Right hindlimb (tissue), 1 donor: ENCODE data around the gene PGLYRP2.

Experiments used
- DNase-seq: peaks from one replicate; pipeline ENCODE4 v3.0.0-alpha.2; 2018

PGLYRP2 gene

GRCh38 chr19:15453906-15454860 lies 25.1 kb downstream of the PGLYRP2 start:
- DNase-seq, result no peak

- DNase-seq, result no peak
Observed at GRCh38 chr19:15453091-15453578, 26.2 kb downstream of the PGLYRP2 start.

GRCh38 chr19:15452111-15453047 lies 26.9 kb downstream of the PGLYRP2 start:
- peak; percentile 90 for DNase-seq

GRCh38 chr19:15450528-15450890 lies 28.8 kb downstream of the PGLYRP2 start:
- no peak for DNase-seq

- peak; percentile 91 for DNase-seq
Observed at GRCh38 chr19:15449620-15450527, 29.4 kb downstream of the PGLYRP2 start, which contains the start of gene WIZ. WIZ (minus strand) TSS chr19:15449956; CDS start chr19:15448307, 1,649 bp downstream.

- no peak for DNase-seq
Observed at GRCh38 chr19:15448778-15449619, 30.3 kb downstream of the PGLYRP2 start.

GRCh38 chr19:15448044-15448777 lies 31.1 kb downstream of the PGLYRP2 start:
- DNase-seq, result no peak

- DNase-seq, result no peak
Observed at GRCh38 chr19:15447057-15447456, 32.2 kb downstream of the PGLYRP2 start.

- no peak for DNase-seq
Observed at GRCh38 chr19:15445807-15446376, 33.4 kb downstream of the PGLYRP2 start.

GRCh38 chr19:15445227-15445605 lies 34.1 kb downstream of the PGLYRP2 start:
- DNase-seq, result no peak

GRCh38 chr19:15444505-15445226 lies 34.6 kb downstream of the PGLYRP2 start:
- no peak for DNase-seq

GRCh38 chr19:15443838-15444237 lies 35.5 kb downstream of the PGLYRP2 start:
- DNase-seq, result peak; percentile 66

- no peak for DNase-seq
Observed at GRCh38 chr19:15443325-15443724, 36.0 kb downstream of the PGLYRP2 start.

- no peak for DNase-seq
Observed at GRCh38 chr19:15442142-15442920, 37.0 kb downstream of the PGLYRP2 start.

- DNase-seq, result no peak
Observed at GRCh38 chr19:15441317-15441716, 38.0 kb downstream of the PGLYRP2 start.

- no peak for DNase-seq
Observed at GRCh38 chr19:15439821-15440641, 39.3 kb downstream of the PGLYRP2 start.

- no peak for DNase-seq
Observed at GRCh38 chr19:15439078-15439799, 40.1 kb downstream of the PGLYRP2 start.
